K562 (cell line): ENCODE measurements around the gene PUM2. TPM values are rescaled to one million over a fixed set of nuclear protein-coding genes. Genes with fewer than 3 reads are reported as not detected.

Experiments used
- ATF2 ChIP-seq: sonication (generic); formaldehyde crosslinking; IDR thresholded peaks from 2 replicates; pipeline ENCODE4 v1.8.1; 2022; ENCODE audit warnings: missing genetic modification reagents
- ETS2 ChIP-seq: IDR thresholded peaks from 2 replicates; pipeline ENCODE4 v1.6.1; 2016; ENCODE audit warnings: borderline replicate concordance, missing genetic modification characterization, mild to moderate bottlenecking, moderate library complexity, missing compliant biosample characterization; ENCODE audit not compliant: poor library complexity, severe bottlenecking
- FOXJ2 ChIP-seq: fragments of 200-800 bp; sonication (Bioruptor generic); IDR thresholded peaks from 2 replicates; pipeline ENCODE4 v1.6.1; 2016; ENCODE audit warnings: missing genetic modification characterization, missing compliant biosample characterization
- KAT7 ChIP-seq: sonication (generic); formaldehyde crosslinking; IDR thresholded peaks from 2 replicates; pipeline ENCODE4 v1.8.0; 2022; ENCODE audit warnings: missing genetic modification reagents, mild to moderate bottlenecking, borderline replicate concordance
- NCOR1 ChIP-seq: fragments of 450-650 bp; IDR thresholded peaks from 2 replicates; pipeline ENCODE4 v1.6.1; 2016; ENCODE audit warnings: mild to moderate bottlenecking, moderate library complexity
- PHF8 ChIP-seq: fragments of 200-600 bp; sonication (generic); IDR thresholded peaks from 2 replicates; pipeline ENCODE4 v1.6.1; 2012; ENCODE audit warnings: mixed run types, mild to moderate bottlenecking, inconsistent platforms, low read length, moderate library complexity, borderline replicate concordance
- RBM14 ChIP-seq: fragments of 200-400 bp; formaldehyde crosslinking; IDR thresholded peaks from 2 replicates; pipeline ENCODE4 v1.6.1; 2018; ENCODE audit warnings: low read depth, mild to moderate bottlenecking, low read length, moderate library complexity, borderline replicate concordance; ENCODE audit not compliant: insufficient read depth
- SLC30A9 ChIP-seq: fragments of 250-450 bp; sonication (Bioruptor Pico); IDR thresholded peaks from 2 replicates; pipeline ENCODE4 v1.8.0; 2022; ENCODE audit warnings: mild to moderate bottlenecking, moderate library complexity
- ZC3H11A ChIP-seq: IDR thresholded peaks from 2 replicates; pipeline ENCODE4 v1.6.1; 2012; ENCODE audit warnings: low read depth, low read length, improper control_type of control experiment
- polyA plus RNA-seq, 8 experiments: library from polyadenylated mRNA; depleted of rRNA in 4 of 8; stranded (reverse) in 5 of 8; unstranded in 3 of 8; fragments of >200 nt; fragmentation: Nextera tagmentation in 2 of 8; fragmentation: Illumina TruSeq in 1 of 8; extraction: Ambion mirVana in 2 of 8; extraction: Trizol in 1 of 8; gene quantifications; 2 replicates each; pipeline versions ENCODE4 v1.2.1 to v1.2.3, GENCODE V29; 2011 to 2014; ENCODE audit warnings: inconsistent platforms in 1 of 8, missing spikeins in 1 of 8
- total RNA-seq, 7 experiments: library from RNA; depleted of rRNA in 6 of 7; stranded (reverse); fragments of >200 nt in 6 of 7; fragmentation: Illumina TruSeq in 2 of 7; extraction: Trizol in 2 of 7; gene quantifications; 2 replicates each; pipeline versions ENCODE4 v1.2.1 to v1.2.3, GENCODE V29; 2011 to 2021; ENCODE audit warnings: low replicate concordance in 1 of 7
- TF ChIP-seq, protein P1 (sequence below), 2 experiments: fragments of 450-650 bp; IDR thresholded peaks; 2 replicates each; pipeline ENCODE4 v1.6.1; 2016; ENCODE audit warnings: mild to moderate bottlenecking in 2 of 2, borderline replicate concordance in 1 of 2, low read depth in 1 of 2, moderate library complexity in 1 of 2
- TF ChIP-seq, protein P2 (sequence below), 2 experiments: fragments of 450-650 bp; conservative IDR thresholded peaks; 2 replicates each; pipeline ENCODE4 v1.6.1; 2017; ENCODE audit warnings: mild to moderate bottlenecking in 2 of 2, moderate library complexity in 2 of 2
- TF ChIP-seq, protein P3 (sequence below): sonication (generic); IDR thresholded peaks from 2 replicates; pipeline ENCODE4 v1.6.1; 2016

The PUM2 gene
- total and polyA plus RNA-seq, 9 of the 15 experiments (the other 6 are each of a cell fraction or from before 2014, with no cell fraction given) = 13.4 to 61.9 (median 28.3) TPM

GRCh38 chr2:20390524-20391123, 40.0 kb upstream of the PUM2 start (continued):
- TF ChIP-seq, protein P1, sequence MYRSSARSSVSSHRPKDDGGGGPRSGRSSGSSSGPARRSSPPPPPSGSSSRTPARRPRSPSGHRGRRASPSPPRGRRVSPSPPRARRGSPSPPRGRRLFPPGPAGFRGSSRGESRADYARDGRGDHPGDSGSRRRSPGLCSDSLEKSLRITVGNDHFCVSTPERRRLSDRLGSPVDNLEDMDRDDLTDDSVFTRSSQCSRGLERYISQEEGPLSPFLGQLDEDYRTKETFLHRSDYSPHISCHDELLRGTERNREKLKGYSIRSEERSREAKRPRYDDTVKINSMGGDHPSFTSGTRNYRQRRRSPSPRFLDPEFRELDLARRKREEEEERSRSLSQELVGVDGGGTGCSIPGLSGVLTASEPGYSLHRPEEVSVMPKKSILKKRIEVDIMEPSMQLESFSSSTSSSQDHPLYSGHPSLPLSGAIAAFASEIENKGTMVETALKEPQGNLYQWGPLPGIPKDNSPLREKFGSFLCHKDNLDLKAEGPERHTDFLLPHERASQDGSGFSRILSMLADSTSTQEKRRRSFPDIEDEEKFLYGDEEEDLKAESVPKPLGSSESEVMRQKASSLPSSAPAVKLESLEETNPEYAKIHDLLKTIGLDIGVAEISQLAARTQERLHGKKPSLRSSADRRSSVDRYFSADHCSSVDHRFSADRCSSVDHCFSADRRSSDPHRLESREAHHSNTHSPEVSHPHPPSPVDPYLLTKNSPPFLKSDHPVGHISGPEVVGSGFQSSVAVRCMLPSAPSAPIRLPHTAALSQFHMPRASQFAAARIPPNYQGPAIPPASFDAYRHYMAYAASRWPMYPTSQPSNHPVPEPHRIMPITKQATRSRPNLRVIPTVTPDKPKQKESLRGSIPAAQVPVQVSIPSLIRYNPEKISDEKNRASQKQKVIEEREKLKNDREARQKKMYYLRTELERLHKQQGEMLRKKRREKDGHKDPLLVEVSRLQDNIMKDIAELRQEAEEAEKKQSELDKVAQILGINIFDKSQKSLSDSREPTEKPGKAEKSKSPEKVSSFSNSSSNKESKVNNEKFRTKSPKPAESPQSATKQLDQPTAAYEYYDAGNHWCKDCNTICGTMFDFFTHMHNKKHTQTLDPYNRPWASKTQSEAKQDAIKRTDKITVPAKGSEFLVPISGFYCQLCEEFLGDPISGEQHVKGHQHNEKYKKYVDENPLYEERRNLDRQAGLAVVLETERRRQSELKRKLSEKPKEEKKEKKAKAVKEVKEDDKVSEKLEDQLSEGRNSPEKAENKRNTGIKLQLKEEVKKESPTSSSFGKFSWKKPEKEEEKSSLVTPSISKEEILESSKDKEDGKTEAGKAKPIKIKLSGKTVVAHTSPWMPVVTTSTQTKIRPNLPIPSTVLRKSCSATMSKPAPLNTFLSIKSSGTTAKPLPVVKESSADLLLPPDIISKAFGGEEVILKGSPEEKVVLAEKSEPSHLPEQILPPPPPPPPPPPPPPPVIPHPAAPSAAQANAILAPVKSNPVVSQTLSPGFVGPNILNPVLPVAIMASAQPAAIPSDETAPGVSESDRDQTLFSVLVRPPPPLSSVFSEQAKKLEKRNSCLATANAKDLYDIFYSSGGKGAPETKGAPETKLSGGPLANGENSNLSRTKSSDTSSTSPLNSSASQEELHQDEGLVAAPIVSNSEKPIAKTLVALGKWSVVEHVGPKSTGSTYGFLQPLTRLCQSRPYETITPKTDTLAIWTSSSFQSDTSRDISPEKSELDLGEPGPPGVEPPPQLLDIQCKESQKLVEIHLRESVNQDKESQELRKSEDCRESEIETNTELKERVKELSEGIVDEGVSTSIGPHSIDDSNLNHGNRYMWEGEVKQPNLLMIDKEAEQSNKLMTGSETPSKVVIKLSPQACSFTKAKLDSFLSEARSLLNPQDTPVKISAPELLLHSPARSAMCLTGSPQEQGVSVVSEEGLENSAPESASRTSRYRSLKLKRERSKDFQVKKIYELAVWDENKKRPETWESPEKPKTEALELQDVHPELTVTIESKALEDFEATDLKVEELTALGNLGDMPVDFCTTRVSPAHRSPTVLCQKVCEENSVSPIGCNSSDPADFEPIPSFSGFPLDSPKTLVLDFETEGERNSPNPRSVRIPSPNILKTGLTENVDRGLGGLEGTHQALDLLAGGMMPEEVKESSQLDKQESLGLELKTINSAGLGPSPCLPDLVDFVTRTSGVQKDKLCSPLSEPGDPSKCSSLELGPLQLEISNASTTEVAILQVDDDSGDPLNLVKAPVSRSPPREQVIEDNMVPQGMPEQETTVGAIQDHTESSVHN (IDR thresholded peaks at IDR 0.05; ENCODE audit: borderline replicate concordance in 1 of 2, low read depth in 1 of 2) = no peak
- TF ChIP-seq KAT7 (no peak), RBM14 (no peak), NCOR1 (no peak), SLC30A9 (CRISPR knock-in tag) (no peak), ETS2 (tag) (no peak), ZC3H11A (no peak), ATF2 (CRISPR knock-in tag) (no peak), PHF8 (no peak), FOXJ2 (no peak)
- TF ChIP-seq, protein P2, sequence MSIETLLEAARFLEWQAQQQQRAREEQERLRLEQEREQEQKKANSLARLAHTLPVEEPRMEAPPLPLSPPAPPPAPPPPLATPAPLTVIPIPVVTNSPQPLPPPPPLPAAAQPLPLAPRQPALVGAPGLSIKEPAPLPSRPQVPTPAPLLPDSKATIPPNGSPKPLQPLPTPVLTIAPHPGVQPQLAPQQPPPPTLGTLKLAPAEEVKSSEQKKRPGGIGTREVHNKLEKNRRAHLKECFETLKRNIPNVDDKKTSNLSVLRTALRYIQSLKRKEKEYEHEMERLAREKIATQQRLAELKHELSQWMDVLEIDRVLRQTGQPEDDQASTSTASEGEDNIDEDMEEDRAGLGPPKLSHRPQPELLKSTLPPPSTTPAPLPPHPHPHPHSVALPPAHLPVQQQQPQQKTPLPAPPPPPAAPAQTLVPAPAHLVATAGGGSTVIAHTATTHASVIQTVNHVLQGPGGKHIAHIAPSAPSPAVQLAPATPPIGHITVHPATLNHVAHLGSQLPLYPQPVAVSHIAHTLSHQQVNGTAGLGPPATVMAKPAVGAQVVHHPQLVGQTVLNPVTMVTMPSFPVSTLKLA (conservative IDR thresholded peaks at IDR 0.05) = no peak
- TF ChIP-seq, protein P3, sequence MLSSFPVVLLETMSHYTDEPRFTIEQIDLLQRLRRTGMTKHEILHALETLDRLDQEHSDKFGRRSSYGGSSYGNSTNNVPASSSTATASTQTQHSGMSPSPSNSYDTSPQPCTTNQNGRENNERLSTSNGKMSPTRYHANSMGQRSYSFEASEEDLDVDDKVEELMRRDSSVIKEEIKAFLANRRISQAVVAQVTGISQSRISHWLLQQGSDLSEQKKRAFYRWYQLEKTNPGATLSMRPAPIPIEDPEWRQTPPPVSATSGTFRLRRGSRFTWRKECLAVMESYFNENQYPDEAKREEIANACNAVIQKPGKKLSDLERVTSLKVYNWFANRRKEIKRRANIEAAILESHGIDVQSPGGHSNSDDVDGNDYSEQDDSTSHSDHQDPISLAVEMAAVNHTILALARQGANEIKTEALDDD = no peak
